ENCODE measurements around the gene LHB. TPM values are rescaled to one million over a fixed set of nuclear protein-coding genes. Genes with fewer than 3 reads are reported as not detected.

Gene LHB
- total RNA-seq, 2 experiments from 2014 or later: 1.1 TPM; not detected in 1

- BruUV-seq (replicated peaks): no TSS peak
- H3K9me2 ChIP-seq (ENCODE audit: insufficient read depth, low read length): no peaks in the 10 kb centered on the region
Measured at GRCh38 chr19:48988860-48989259, 28.0 kb downstream of the LHB start.

GRCh38 chr19:48988286-48988685 is 28.6 kb downstream of the LHB start:
- CTCF ChIA-PET (ENCODE audit: unreplicated experiment): no interaction called here
- no TSS peak for BruUV-seq (replicated peaks)

More at GRCh38 chr19:48988860-48989259, 28.0 kb downstream of the LHB start:
- Histone ChIP-seq H3K4me3 (ENCODE audit: low read depth, low read length, poor library complexity, severe bottlenecking) (no peak overlapping the region), H3K4me2 (ENCODE audit: low read length) (no peak overlapping the region), H4K20me1 (ENCODE audit: insufficient read depth, low read length) (no peaks in the 10 kb centered on the region), H3K36me3 (ENCODE audit: insufficient read depth, low read length) (peaks cover 35% of the 10 kb centered on the region), H3K79me2 (ENCODE audit: insufficient read depth, low read depth, low read length) (peaks cover 16% of the 10 kb centered on the region; the same call in 1 of the 2 replicates), H3K9me3 (ENCODE audit: low read length) (no peaks in the 10 kb centered on the region), H2AFZ (ENCODE audit: low read length) (no peak overlapping the region), H3K27ac (ENCODE audit: low read depth, low read length, poor library complexity, severe bottlenecking) (no peak overlapping the region), H3K4me1 (ENCODE audit: insufficient read depth, low read length, poor library complexity, severe bottlenecking) (peaks cover 9% of the 10 kb centered on the region)
- intact Hi-C loops (cut with micrococcal nuclease; ENCODE audit: unreplicated experiment): no loop called here
- no peak for DNase-seq (ENCODE audit: low spot score)
- ChIA-PET CTCF (ENCODE audit: unreplicated experiment) (no interaction called here), POLR2A (no interaction called here)
- TF ChIP-seq CTCF (conservative IDR thresholded peaks at IDR 0.05; ENCODE audit: low read length) (no peak), EZH2phosphoT487 (IDR thresholded peaks at IDR 0.05; ENCODE audit: borderline replicate concordance, low read depth, low read length) (no peak)

More at GRCh38 chr19:48988286-48988685, 28.6 kb downstream of the LHB start:
- Histone ChIP-seq H4K20me1 (ENCODE audit: insufficient read depth, low read length) (no peaks in the 10 kb centered on the region), H3K9me2 (ENCODE audit: insufficient read depth, low read length) (no peaks in the 10 kb centered on the region), H3K4me2 (ENCODE audit: low read length) (no peak overlapping the region), H3K36me3 (ENCODE audit: insufficient read depth, low read length) (peaks cover 39% of the 10 kb centered on the region), H2AFZ (ENCODE audit: low read length) (no peak overlapping the region), H3K9me3 (ENCODE audit: low read length) (no peaks in the 10 kb centered on the region), H3K79me2 (ENCODE audit: insufficient read depth, low read depth, low read length) (peaks cover 15% of the 10 kb centered on the region; the same call in 1 of the 2 replicates), H3K4me3 (ENCODE audit: low read depth, low read length, poor library complexity, severe bottlenecking) (no peak overlapping the region), H3K4me1 (ENCODE audit: insufficient read depth, low read length, poor library complexity, severe bottlenecking) (peaks cover 9% of the 10 kb centered on the region), H3K27ac (ENCODE audit: low read depth, low read length, poor library complexity, severe bottlenecking) (no peak overlapping the region)
- TF ChIP-seq EZH2phosphoT487 (IDR thresholded peaks at IDR 0.05; ENCODE audit: borderline replicate concordance, low read depth, low read length) (no peak), CTCF (conservative IDR thresholded peaks at IDR 0.05; ENCODE audit: low read length) (no peak)
- intact Hi-C loops (cut with micrococcal nuclease; ENCODE audit: unreplicated experiment): no loop called here
- DNase-seq (ENCODE audit: low spot score): no peak
- POLR2A ChIA-PET: no interaction called here
